ENCODE measurements around the gene CDC42SE2. TPM values are rescaled to one million over a fixed set of nuclear protein-coding genes. Genes with fewer than 3 reads are reported as not detected.
A peak's percentile ranks its signal among the peaks of the same experiment; 100 is the strongest.

Gene CDC42SE2
- total RNA-seq, 6 experiments from 2014 or later, result 10.3 to 19.8 (median 15.0) TPM

DNA sequence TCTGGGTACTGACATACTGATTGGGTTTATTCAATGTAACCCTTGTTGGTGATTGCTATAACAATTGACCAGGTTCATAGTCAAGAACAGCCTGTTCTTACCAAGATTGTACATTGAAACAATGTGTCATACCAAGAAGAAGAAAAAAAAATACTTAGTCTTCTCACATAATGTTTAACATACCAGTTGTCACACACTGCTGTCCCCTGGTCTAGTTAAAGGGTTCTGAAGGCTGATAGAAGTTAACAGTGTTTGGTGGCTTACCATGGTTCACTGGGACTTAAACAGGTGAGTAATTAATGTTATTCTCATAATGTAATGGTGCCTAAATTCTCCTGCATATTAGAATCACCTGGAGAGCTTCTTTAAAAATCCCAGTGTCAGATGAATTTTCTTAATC is 18.5 kb upstream of the CDC42SE2 start:
- no peaks in the 10 kb centered on the region for H3K4me1 ChIP-seq
- ATAC-seq (no peak), DNase-seq (no peak)
- H3K4me3 ChIP-seq, result no peak overlapping the region
- intact Hi-C loops (cut with DNase I), result no loop called here
- no peak overlapping the region for H3K27ac ChIP-seq
- TF ChIP-seq, protein P1, sequence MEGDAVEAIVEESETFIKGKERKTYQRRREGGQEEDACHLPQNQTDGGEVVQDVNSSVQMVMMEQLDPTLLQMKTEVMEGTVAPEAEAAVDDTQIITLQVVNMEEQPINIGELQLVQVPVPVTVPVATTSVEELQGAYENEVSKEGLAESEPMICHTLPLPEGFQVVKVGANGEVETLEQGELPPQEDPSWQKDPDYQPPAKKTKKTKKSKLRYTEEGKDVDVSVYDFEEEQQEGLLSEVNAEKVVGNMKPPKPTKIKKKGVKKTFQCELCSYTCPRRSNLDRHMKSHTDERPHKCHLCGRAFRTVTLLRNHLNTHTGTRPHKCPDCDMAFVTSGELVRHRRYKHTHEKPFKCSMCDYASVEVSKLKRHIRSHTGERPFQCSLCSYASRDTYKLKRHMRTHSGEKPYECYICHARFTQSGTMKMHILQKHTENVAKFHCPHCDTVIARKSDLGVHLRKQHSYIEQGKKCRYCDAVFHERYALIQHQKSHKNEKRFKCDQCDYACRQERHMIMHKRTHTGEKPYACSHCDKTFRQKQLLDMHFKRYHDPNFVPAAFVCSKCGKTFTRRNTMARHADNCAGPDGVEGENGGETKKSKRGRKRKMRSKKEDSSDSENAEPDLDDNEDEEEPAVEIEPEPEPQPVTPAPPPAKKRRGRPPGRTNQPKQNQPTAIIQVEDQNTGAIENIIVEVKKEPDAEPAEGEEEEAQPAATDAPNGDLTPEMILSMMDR (IDR thresholded peaks at IDR 0.05), result no peak
- no peak for TF ChIP-seq POLR2A (IDR thresholded peaks at IDR 0.05)
- H3K36me3 ChIP-seq, result no peaks in the 10 kb centered on the region
- no peaks in the 10 kb centered on the region for H3K9me3 ChIP-seq
- no peaks in the 10 kb centered on the region for H3K27me3 ChIP-seq

DNA sequence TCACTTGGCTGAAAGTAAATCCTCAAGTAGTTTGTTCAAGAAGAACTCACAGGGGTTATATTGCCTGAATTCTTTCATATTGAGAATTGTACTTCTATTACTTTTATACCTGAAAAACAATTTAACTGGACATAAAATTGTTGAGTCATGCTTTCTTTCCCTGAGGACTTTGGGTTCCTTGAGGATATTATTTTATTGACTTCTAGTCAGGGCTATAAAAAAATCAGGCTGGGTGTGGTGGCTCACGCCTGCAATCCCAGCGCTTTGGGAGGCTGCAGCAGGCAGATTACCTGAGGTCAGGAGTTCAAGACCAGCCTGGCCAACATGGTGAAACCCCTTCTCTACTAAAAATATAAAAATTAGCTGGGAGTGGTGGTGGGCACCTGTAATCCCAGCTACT is 17.9 kb upstream of the CDC42SE2 start:
- ATAC-seq, result no peak
- Histone ChIP-seq H3K9me3 (no peaks in the 10 kb centered on the region), H3K27ac (no peak overlapping the region), H3K27me3 (no peaks in the 10 kb centered on the region), H3K4me1 (no peaks in the 10 kb centered on the region), H3K36me3 (no peaks in the 10 kb centered on the region), H3K4me3 (no peak overlapping the region)
- WGBS (ENCODE audit: insufficient coverage, low coverage, low lambda C conversion rate, missing lambda C conversion rate), result 94% methylated on average over 2 of the region's 2 CpGs
- DNase-seq, result no peak
- TF ChIP-seq POLR2A (IDR thresholded peaks at IDR 0.05), result no peak
- TF ChIP-seq, protein P1 (IDR thresholded peaks at IDR 0.05), result no peak
- intact Hi-C loops (cut with DNase I), result no loop called here

DNA sequence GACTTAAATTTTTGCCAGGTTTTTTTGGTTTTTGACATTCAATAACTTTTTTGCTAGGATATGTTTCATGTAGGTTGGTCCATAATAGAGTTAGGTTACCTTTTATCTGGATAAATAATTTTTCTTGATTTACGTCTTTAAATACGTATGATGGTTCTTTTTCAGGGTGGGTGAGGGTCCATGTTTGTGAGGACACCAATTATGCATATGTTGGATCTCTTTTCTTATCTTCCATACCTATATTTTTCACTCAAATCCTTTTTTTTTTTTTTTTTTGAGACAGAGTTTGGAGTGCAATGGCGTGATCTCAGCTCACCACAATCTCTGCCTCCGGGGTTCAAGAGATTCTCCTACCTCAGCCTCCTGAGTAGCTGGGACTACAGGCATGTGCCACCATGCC is 17.3 kb upstream of the CDC42SE2 start:
- H3K4me1 ChIP-seq, result no peaks in the 10 kb centered on the region
- DNase-seq (no peak), ATAC-seq (no peak)
- no peak overlapping the region for H3K27ac ChIP-seq
- H3K9me3 ChIP-seq, result no peaks in the 10 kb centered on the region
- H3K27me3 ChIP-seq, result no peaks in the 10 kb centered on the region
- no peak for TF ChIP-seq POLR2A (IDR thresholded peaks at IDR 0.05)
- TF ChIP-seq, protein P1 (IDR thresholded peaks at IDR 0.05), result no peak
- H3K4me3 ChIP-seq, result no peak overlapping the region
- H3K36me3 ChIP-seq, result no peaks in the 10 kb centered on the region
- intact Hi-C loops (cut with DNase I), result no loop called here
- WGBS (ENCODE audit: insufficient coverage, low coverage, low lambda C conversion rate, missing lambda C conversion rate), result 84% methylated on average over 3 of the region's 4 CpGs

DNA sequence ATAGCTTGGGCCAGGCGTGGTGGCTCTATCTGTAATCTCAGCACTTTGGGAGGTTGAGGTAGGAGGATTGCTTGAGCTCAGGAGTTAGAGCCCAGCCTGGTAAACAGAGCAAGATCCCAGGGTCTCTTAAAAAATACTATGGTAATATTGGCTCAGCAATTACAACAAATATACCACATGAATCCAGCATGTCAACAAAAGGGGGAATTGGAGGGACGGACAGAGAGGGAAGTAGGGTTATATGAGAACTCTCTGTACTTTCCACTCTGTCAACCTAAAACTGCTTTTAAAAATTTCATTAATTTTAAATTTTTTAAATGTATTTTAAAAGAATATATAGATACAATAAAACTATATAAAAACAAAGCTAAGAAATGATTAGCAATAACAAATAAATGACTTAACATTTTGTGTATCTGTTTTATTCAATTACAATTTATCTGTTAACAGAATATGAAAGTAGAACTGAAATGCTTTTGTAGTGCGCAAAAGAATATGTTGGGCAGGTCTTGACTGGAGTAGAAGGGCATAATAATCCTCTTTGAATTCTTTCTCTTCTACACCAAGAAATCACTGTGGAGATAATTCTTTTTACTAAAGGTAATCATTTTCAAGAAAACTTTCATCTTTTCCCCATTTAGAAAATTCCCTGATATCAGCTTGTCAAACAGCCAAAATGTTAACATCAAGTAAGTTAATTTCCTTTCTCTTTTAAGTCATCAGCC is 12.9 kb upstream of the CDC42SE2 start:
- H3K36me3 ChIP-seq, result no peaks in the 10 kb centered on the region
- no peaks in the 10 kb centered on the region for H3K9me3 ChIP-seq
- no peaks in the 10 kb centered on the region for H3K27me3 ChIP-seq
- H3K4me1 ChIP-seq, result no peaks in the 10 kb centered on the region
- no peak overlapping the region for H3K4me3 ChIP-seq
- no peak overlapping the region for H3K27ac ChIP-seq
- DNase-seq (no peak), ATAC-seq (peak in 1 of 4 donors; percentile 31)
- no peak for TF ChIP-seq POLR2A (IDR thresholded peaks at IDR 0.05)
- TF ChIP-seq, protein P1 (IDR thresholded peaks at IDR 0.05), result no peak
- 59% methylated on average over 3 of the region's 3 CpGs for WGBS (ENCODE audit: insufficient coverage, low coverage, low lambda C conversion rate, missing lambda C conversion rate)
- intact Hi-C loops (cut with DNase I), result no loop called here

All from right lobe of liver (tissue), 6 donors.